ENCODE measurements around the gene RRAGD. TPM values are rescaled to one million over a fixed set of nuclear protein-coding genes. Genes with fewer than 3 reads are reported as not detected.

The RRAGD gene
- total RNA-seq, 1 donor from 2014 or later: 9.8 TPM

GRCh38 chr6:89454300-89454699, 42.2 kb upstream of the RRAGD start:
- H3K4me1 Mint-ChIP-seq (ENCODE audit: unreplicated experiment): peaks cover 5% of the 10 kb centered on the region
- H3K4me3 Mint-ChIP-seq (ENCODE audit: unreplicated experiment): no peak overlapping the region
- H3K27ac Mint-ChIP-seq (ENCODE audit: unreplicated experiment): no peak overlapping the region
- peaks cover 12% of the 10 kb centered on the region for H3K36me3 Mint-ChIP-seq (ENCODE audit: low read depth, unreplicated experiment)
- no peaks in the 10 kb centered on the region for H3K9me3 Mint-ChIP-seq (ENCODE audit: unreplicated experiment)
- no peak for TF ChIP-seq CTCF (IDR thresholded peaks at IDR 0.05; ENCODE audit: unreplicated experiment)
- no peak for DNase-seq (ENCODE audit: low spot score)
- no peaks in the 10 kb centered on the region for H3K27me3 Mint-ChIP-seq (ENCODE audit: unreplicated experiment)

- H3K27me3 Mint-ChIP-seq (ENCODE audit: unreplicated experiment): no peaks in the 10 kb centered on the region
- H3K27ac Mint-ChIP-seq (ENCODE audit: unreplicated experiment): no peak overlapping the region
- peaks cover 12% of the 10 kb centered on the region for H3K36me3 Mint-ChIP-seq (ENCODE audit: low read depth, unreplicated experiment)
- no peaks in the 10 kb centered on the region for H3K9me3 Mint-ChIP-seq (ENCODE audit: unreplicated experiment)
- peaks cover 7% of the 10 kb centered on the region for H3K4me1 Mint-ChIP-seq (ENCODE audit: unreplicated experiment)
- no peak overlapping the region for H3K4me3 Mint-ChIP-seq (ENCODE audit: unreplicated experiment)
- no peak for DNase-seq (ENCODE audit: low spot score)
- TF ChIP-seq CTCF (IDR thresholded peaks at IDR 0.05; ENCODE audit: unreplicated experiment): no peak
Observed at GRCh38 chr6:89452281-89452680, 40.2 kb upstream of the RRAGD start.

- Mint-ChIP-seq H3K4me1 (ENCODE audit: unreplicated experiment) (peaks cover 7% of the 10 kb centered on the region), H3K9me3 (ENCODE audit: unreplicated experiment) (no peaks in the 10 kb centered on the region), H3K36me3 (ENCODE audit: low read depth, unreplicated experiment) (no peaks in the 10 kb centered on the region), H3K4me3 (ENCODE audit: unreplicated experiment) (no peak overlapping the region), H3K27ac (ENCODE audit: unreplicated experiment) (no peak overlapping the region), H3K27me3 (ENCODE audit: unreplicated experiment) (no peaks in the 10 kb centered on the region)
- no peak for TF ChIP-seq CTCF (IDR thresholded peaks at IDR 0.05; ENCODE audit: unreplicated experiment)
- no peak for DNase-seq (ENCODE audit: low spot score)
Observed at GRCh38 chr6:89449193-89449592, 37.1 kb upstream of the RRAGD start.

GRCh38 chr6:89443658-89444057, 31.6 kb upstream of the RRAGD start:
- no peaks in the 10 kb centered on the region for H3K36me3 Mint-ChIP-seq (ENCODE audit: low read depth, unreplicated experiment)
- H3K9me3 Mint-ChIP-seq (ENCODE audit: unreplicated experiment): no peaks in the 10 kb centered on the region
- H3K27me3 Mint-ChIP-seq (ENCODE audit: unreplicated experiment): no peaks in the 10 kb centered on the region
- H3K4me3 Mint-ChIP-seq (ENCODE audit: unreplicated experiment): no peak overlapping the region
- no peak for DNase-seq (ENCODE audit: low spot score)
- no peak for TF ChIP-seq CTCF (IDR thresholded peaks at IDR 0.05; ENCODE audit: unreplicated experiment)
- H3K27ac Mint-ChIP-seq (ENCODE audit: unreplicated experiment): no peak overlapping the region
- peaks cover 2% of the 10 kb centered on the region for H3K4me1 Mint-ChIP-seq (ENCODE audit: unreplicated experiment)

- no peaks in the 10 kb centered on the region for H3K9me3 Mint-ChIP-seq (ENCODE audit: unreplicated experiment)
- H3K4me3 Mint-ChIP-seq (ENCODE audit: unreplicated experiment): no peak overlapping the region
- no peak for DNase-seq (ENCODE audit: low spot score)
- H3K27me3 Mint-ChIP-seq (ENCODE audit: unreplicated experiment): peaks cover 2% of the 10 kb centered on the region
- no peak overlapping the region for H3K27ac Mint-ChIP-seq (ENCODE audit: unreplicated experiment)
- no peak for TF ChIP-seq CTCF (IDR thresholded peaks at IDR 0.05; ENCODE audit: unreplicated experiment)
- no peaks in the 10 kb centered on the region for H3K36me3 Mint-ChIP-seq (ENCODE audit: low read depth, unreplicated experiment)
- peaks cover 17% of the 10 kb centered on the region for H3K4me1 Mint-ChIP-seq (ENCODE audit: unreplicated experiment)
Observed at GRCh38 chr6:89440200-89440599, 28.1 kb upstream of the RRAGD start.

Data from endothelial cell (in vitro differentiated cells).